ENCODE results near the gene TRPV2. TPM values are rescaled to one million over a fixed set of nuclear protein-coding genes. Genes with fewer than 3 reads are reported as not detected.

Gene TRPV2
- total RNA-seq, 1 experiment from 2014 or later: 34.9 TPM

- H3K4me1 ChIP-seq (ENCODE audit: control insufficient read depth, insufficient read depth, low read length): peaks cover 9% of the 10 kb centered on the region; the same call in 1 of the 2 replicates
- H3K4me3 ChIP-seq (ENCODE audit: low read depth in 2 of 2, low read length in 2 of 2): no peak overlapping the region
- TF ChIP-seq CTCF (IDR thresholded peaks at IDR 0.05) (no peak), REST (IDR thresholded peaks at IDR 0.05; ENCODE audit: insufficient read depth in 1 of 2, low read depth in 2 of 2, low read length in 1 of 2) (no peak), SIN3A (IDR thresholded peaks at IDR 0.05; ENCODE audit: borderline replicate concordance, insufficient read depth, low read depth, low read length) (no peak)
- CTCF ChIA-PET: interaction anchor here (0.5 kb wide), 1 partner anchor 45 kb away, joined by 3 read pairs; no protein-coding TSS in a partner anchor
- ATAC-seq (no peak), DNase-seq (ENCODE audit: low read depth, low spot score) (no peak)
- no peak overlapping the region for H3K27ac ChIP-seq (ENCODE audit: low read length)
- H3K36me3 ChIP-seq (ENCODE audit: control insufficient read depth, insufficient read depth, low read length): no peaks in the 10 kb centered on the region
- POLR2A ChIA-PET: interaction anchor here (0.6 kb wide), 2 partner anchors 32 to 308 kb away, joined by 3 to 4 read pairs; no protein-coding TSS in a partner anchor
- intact Hi-C loops (cut with micrococcal nuclease; ENCODE audit: unreplicated experiment): no loop called here
- in situ Hi-C loops (cut with HindIII; ENCODE audit: low pct_unique_long_range_greater_than_20kb, low sequenced_read_pairs): no loop called here
- no peaks in the 10 kb centered on the region for H3K9me3 ChIP-seq (ENCODE audit: control insufficient read depth, insufficient read depth, low read depth, low read length)
- H3K27me3 ChIP-seq (ENCODE audit: control insufficient read depth, insufficient read depth, low read length): no peaks in the 10 kb centered on the region
- no TSS peak for BruUV-seq (replicated peaks)
Measured at GRCh38 chr17:16374146-16374938, 41.0 kb upstream of the TRPV2 start.

GRCh38 chr17:16377941-16378341 is 37.4 kb upstream of the TRPV2 start:
- no peaks in the 10 kb centered on the region for H3K9me3 ChIP-seq (ENCODE audit: control insufficient read depth, insufficient read depth, low read depth, low read length)
- intact Hi-C loops (cut with micrococcal nuclease; ENCODE audit: unreplicated experiment) (no loop called here), in situ Hi-C loops (cut with HindIII; ENCODE audit: low pct_unique_long_range_greater_than_20kb, low sequenced_read_pairs) (no loop called here)
- H3K4me1 ChIP-seq (ENCODE audit: control insufficient read depth, insufficient read depth, low read length): peaks cover 13% of the 10 kb centered on the region; the same call in 1 of the 2 replicates
- TF ChIP-seq SIN3A (IDR thresholded peaks at IDR 0.05; ENCODE audit: borderline replicate concordance, insufficient read depth, low read depth, low read length): no peak
- no peaks in the 10 kb centered on the region for H3K27me3 ChIP-seq (ENCODE audit: control insufficient read depth, insufficient read depth, low read length)
- no peak for DNase-seq (ENCODE audit: low read depth, low spot score)
- H3K27ac ChIP-seq (ENCODE audit: low read length): peak overlapping the region; percentile 79
- BruUV-seq (replicated peaks): no TSS peak
- POLR2A ChIA-PET: interaction anchor here (0.7 kb wide), 1 partner anchor 309 kb away, joined by 4 read pairs; no protein-coding TSS in a partner anchor
- H3K36me3 ChIP-seq (ENCODE audit: control insufficient read depth, insufficient read depth, low read length): peaks cover 5% of the 10 kb centered on the region
- no peak for ATAC-seq
- no peak overlapping the region for H3K4me3 ChIP-seq (ENCODE audit: low read depth in 2 of 2, low read length in 2 of 2)
- CTCF ChIA-PET: interaction anchor here (2.3 kb wide), 1 partner anchor 14 kb away, joined by 7 read pairs; no protein-coding TSS in a partner anchor

- Histone ChIP-seq H3K4me1 (ENCODE audit: control insufficient read depth, insufficient read depth, low read length) (peaks cover 20% of the 10 kb centered on the region), H3K9me3 (ENCODE audit: control insufficient read depth, insufficient read depth, low read depth, low read length) (no peaks in the 10 kb centered on the region), H3K27ac (ENCODE audit: low read length) (peak overlapping the region; percentile 79), H3K36me3 (ENCODE audit: control insufficient read depth, insufficient read depth, low read length) (peaks cover 5% of the 10 kb centered on the region), H3K4me3 (ENCODE audit: low read depth in 2 of 2, low read length in 2 of 2) (peak overlapping the region; percentile 8 to 23; a peak in 3 of 4 replicates), H3K27me3 (ENCODE audit: control insufficient read depth, insufficient read depth, low read length) (no peaks in the 10 kb centered on the region)
- DNase-seq (ENCODE audit: low read depth, low spot score) (no peak), ATAC-seq (no peak)
- in situ Hi-C loops (cut with HindIII; ENCODE audit: low pct_unique_long_range_greater_than_20kb, low sequenced_read_pairs): no loop called here
- no TSS peak for BruUV-seq (replicated peaks)
- ChIA-PET CTCF (interaction anchor here (2.3 kb wide), 1 partner anchor 15 kb away, joined by 7 read pairs; no protein-coding TSS in a partner anchor), POLR2A (interaction anchor here (0.6 to 0.7 kb wide), 2 partner anchors 13 to 308 kb away, joined by 3 to 4 read pairs; no protein-coding TSS in a partner anchor)
- TF ChIP-seq SIN3A (IDR thresholded peaks at IDR 0.05; ENCODE audit: borderline replicate concordance, insufficient read depth, low read depth, low read length) (no peak), REST (IDR thresholded peaks at IDR 0.05; ENCODE audit: insufficient read depth in 1 of 2, low read depth in 2 of 2, low read length in 1 of 2) (no peak), TCF7L2 (IDR thresholded peaks at IDR 0.05; ENCODE audit: low read depth, low read length) (no peak), CTCF (IDR thresholded peaks at IDR 0.05) (no peak), POLR2AphosphoS5 (IDR thresholded peaks at IDR 0.05; ENCODE audit: low read depth, low read length) (no peak)
- intact Hi-C loops (cut with micrococcal nuclease; ENCODE audit: unreplicated experiment): no loop called here
Measured at GRCh38 chr17:16378636-16379282, 36.6 kb upstream of the TRPV2 start.
